ENCODE measurements around the gene NIM1K. TPM values are rescaled to one million over a fixed set of nuclear protein-coding genes. Genes with fewer than 3 reads are reported as not detected.
"Not testable (repeated sequence)": the region's sequence is repeated elsewhere in the genome, so short reads cannot be mapped to it uniquely, and the experiment has no call there.

Gene NIM1K
- polyA plus RNA-seq, 1 experiment, result 1.3 TPM

DNA sequence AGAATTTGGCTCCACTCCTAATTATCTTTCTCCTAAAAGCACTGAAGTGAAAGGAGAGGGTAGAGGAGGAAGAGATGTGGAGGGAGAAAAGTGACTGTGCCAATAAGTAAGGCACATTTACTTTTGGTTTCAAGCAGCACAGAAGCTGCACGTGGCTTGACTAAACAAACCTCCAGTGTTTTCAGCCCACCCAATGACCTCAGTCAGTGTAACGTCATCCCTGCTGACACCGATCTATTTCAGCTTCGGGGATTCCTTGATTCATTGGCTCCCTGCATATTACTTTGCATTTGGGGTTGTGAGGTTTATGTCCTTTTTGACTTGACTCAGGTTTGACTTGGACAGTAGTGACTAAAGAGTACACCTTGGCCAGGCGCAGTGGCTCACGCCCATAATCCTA is 35.6 kb upstream of the NIM1K start:
- peaks cover 1% of the 10 kb centered on the region; the same call in 1 of the 2 replicates for H3K36me3 ChIP-seq (ENCODE audit: control insufficient read depth, insufficient read depth, low read length)
- ChIA-PET POLR2A (no interaction called here), CTCF (interaction anchor here (1.3 kb wide), 1 partner anchor 15 kb away, joined by 5 read pairs; no protein-coding TSS in a partner anchor)
- TF ChIP-seq, protein P1, sequence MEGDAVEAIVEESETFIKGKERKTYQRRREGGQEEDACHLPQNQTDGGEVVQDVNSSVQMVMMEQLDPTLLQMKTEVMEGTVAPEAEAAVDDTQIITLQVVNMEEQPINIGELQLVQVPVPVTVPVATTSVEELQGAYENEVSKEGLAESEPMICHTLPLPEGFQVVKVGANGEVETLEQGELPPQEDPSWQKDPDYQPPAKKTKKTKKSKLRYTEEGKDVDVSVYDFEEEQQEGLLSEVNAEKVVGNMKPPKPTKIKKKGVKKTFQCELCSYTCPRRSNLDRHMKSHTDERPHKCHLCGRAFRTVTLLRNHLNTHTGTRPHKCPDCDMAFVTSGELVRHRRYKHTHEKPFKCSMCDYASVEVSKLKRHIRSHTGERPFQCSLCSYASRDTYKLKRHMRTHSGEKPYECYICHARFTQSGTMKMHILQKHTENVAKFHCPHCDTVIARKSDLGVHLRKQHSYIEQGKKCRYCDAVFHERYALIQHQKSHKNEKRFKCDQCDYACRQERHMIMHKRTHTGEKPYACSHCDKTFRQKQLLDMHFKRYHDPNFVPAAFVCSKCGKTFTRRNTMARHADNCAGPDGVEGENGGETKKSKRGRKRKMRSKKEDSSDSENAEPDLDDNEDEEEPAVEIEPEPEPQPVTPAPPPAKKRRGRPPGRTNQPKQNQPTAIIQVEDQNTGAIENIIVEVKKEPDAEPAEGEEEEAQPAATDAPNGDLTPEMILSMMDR (IDR thresholded peaks at IDR 0.05; ENCODE audit: insufficient read depth, low read depth, low read length), result no peak
- no peak overlapping the region for H3K4me3 ChIP-seq (ENCODE audit: low read depth, low read length)
- H3K27me3 ChIP-seq (ENCODE audit: control insufficient read depth, insufficient read depth, low read length), result no peaks in the 10 kb centered on the region
- DNase-seq (ENCODE audit: low read depth), result no peak

GRCh38 chr5:43157068-43157467 is 35.0 kb upstream of the NIM1K start:
- Histone ChIP-seq H3K36me3 (ENCODE audit: control insufficient read depth, insufficient read depth, low read length) (peaks cover 4% of the 10 kb centered on the region), H3K4me3 (ENCODE audit: low read depth, low read length) (no peak overlapping the region), H3K27me3 (ENCODE audit: control insufficient read depth, insufficient read depth, low read length) (no peaks in the 10 kb centered on the region)
- ChIA-PET POLR2A (interaction anchor here (0.7 kb wide), 1 partner anchor 11 kb away, joined by 19 read pairs; no protein-coding TSS in a partner anchor), CTCF (no interaction called here)
- DNase-seq (ENCODE audit: low read depth), result no peak
- TF ChIP-seq, protein P1 (IDR thresholded peaks at IDR 0.05; ENCODE audit: insufficient read depth, low read depth, low read length), result no peak

DNA sequence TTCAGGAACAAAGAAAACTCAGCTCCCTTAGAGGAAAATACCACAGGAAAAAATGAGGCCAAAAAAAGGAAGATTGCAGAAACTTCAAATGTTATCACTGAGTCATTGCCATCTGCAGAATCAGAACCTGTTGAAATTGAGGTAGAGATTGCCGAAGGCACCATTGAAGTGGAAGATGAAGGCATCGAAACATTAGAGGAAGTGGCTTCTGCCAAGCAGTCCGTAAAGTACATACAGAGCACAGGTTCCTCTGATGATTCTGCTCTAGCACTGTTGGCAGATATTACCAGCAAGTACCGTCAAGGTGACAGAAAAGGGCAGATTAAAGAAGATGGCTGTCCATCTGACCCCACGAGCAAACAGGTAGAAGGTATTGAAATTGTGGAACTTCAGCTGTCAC is 30.8 kb upstream of the NIM1K start:
- Histone ChIP-seq H3K36me3 (ENCODE audit: control insufficient read depth, insufficient read depth, low read length) (peaks cover 4% of the 10 kb centered on the region), H3K4me3 (ENCODE audit: low read depth, low read length) (no peak overlapping the region), H3K27me3 (ENCODE audit: control insufficient read depth, insufficient read depth, low read length) (no peaks in the 10 kb centered on the region)
- CTCF ChIA-PET, result no interaction called here
- TF ChIP-seq, protein P1 (IDR thresholded peaks at IDR 0.05; ENCODE audit: insufficient read depth, low read depth, low read length), result no peak
- DNase-seq (ENCODE audit: low read depth), result no peak
- POLR2A ChIA-PET, result no interaction called here

- H3K36me3 ChIP-seq (ENCODE audit: control insufficient read depth, insufficient read depth, low read length); DNase-seq (ENCODE audit: low read depth); CTCF ChIA-PET; H3K27me3 ChIP-seq (ENCODE audit: control insufficient read depth, insufficient read depth, low read length); H3K4me3 ChIP-seq (ENCODE audit: low read depth, low read length); POLR2A ChIA-PET: not testable (repeated sequence)
Measured at GRCh38 chr5:43164801-43165200, 27.2 kb upstream of the NIM1K start.

- peaks cover 4% of the 10 kb centered on the region for H3K36me3 ChIP-seq (ENCODE audit: control insufficient read depth, insufficient read depth, low read length)
- H3K4me3 ChIP-seq (ENCODE audit: low read depth, low read length), result no peak overlapping the region
- no peak for DNase-seq (ENCODE audit: low read depth)
- CTCF ChIA-PET, result no interaction called here
- POLR2A ChIA-PET, result no interaction called here
- TF ChIP-seq, protein P1 (IDR thresholded peaks at IDR 0.05; ENCODE audit: insufficient read depth, low read depth, low read length), result no peak
- no peaks in the 10 kb centered on the region for H3K27me3 ChIP-seq (ENCODE audit: control insufficient read depth, insufficient read depth, low read length)
Measured at GRCh38 chr5:43165323-43165722, 26.7 kb upstream of the NIM1K start.

- Histone ChIP-seq H3K4me3 (ENCODE audit: low read depth, low read length) (no peak overlapping the region), H3K27me3 (ENCODE audit: control insufficient read depth, insufficient read depth, low read length) (no peaks in the 10 kb centered on the region), H3K36me3 (ENCODE audit: control insufficient read depth, insufficient read depth, low read length) (no peaks in the 10 kb centered on the region; the same call in none of the 2 replicates)
- ChIA-PET CTCF (no interaction called here), POLR2A (interaction anchor here (0.6 kb wide), 1 partner anchor 11 kb away, joined by 19 read pairs; no protein-coding TSS in a partner anchor)
- TF ChIP-seq, protein P1 (IDR thresholded peaks at IDR 0.05; ENCODE audit: insufficient read depth, low read depth, low read length), result no peak
- no peak for DNase-seq (ENCODE audit: low read depth)
Measured at GRCh38 chr5:43168175-43168574, 23.9 kb upstream of the NIM1K start.
